ENCODE data around the gene TPK1. TPM values are rescaled to one million over a fixed set of nuclear protein-coding genes. Genes with fewer than 3 reads are reported as not detected.

Gene TPK1
- total RNA-seq, 2 experiments from 2014 or later: 15.5 to 15.8 TPM

DNA sequence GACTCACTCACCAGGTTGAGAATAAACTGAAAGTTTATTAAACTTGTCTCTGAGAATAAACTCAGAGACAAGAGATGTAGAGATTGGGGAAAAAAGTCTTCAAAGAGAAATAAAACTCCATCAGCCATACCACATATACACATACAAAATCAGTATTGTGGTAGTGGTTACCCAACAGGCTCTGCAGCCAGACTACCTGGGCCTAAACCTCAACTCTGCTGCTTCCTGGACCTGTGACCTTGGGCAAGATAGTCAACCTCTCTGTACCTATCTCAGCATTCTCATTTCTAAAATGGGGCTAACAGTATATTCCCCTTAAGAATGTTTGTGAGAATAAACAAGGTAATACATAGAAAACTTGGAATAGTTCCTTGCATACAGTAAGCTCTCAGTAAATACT, 15.3 kb downstream of the TPK1 start:
- intact Hi-C loops (cut with micrococcal nuclease): no loop called here

GRCh38 chr7:144819566-144819965, 16.3 kb downstream of the TPK1 start:
- intact Hi-C loops (cut with micrococcal nuclease): no loop called here
- H3K4me3 Mint-ChIP-seq: no peak overlapping the region
- ATAC-seq (no peak), DNase-seq (no peak)
- H3K4me1 Mint-ChIP-seq (ENCODE audit: low read depth): peaks cover 75% of the 10 kb centered on the region
- TF ChIP-seq, protein P1, sequence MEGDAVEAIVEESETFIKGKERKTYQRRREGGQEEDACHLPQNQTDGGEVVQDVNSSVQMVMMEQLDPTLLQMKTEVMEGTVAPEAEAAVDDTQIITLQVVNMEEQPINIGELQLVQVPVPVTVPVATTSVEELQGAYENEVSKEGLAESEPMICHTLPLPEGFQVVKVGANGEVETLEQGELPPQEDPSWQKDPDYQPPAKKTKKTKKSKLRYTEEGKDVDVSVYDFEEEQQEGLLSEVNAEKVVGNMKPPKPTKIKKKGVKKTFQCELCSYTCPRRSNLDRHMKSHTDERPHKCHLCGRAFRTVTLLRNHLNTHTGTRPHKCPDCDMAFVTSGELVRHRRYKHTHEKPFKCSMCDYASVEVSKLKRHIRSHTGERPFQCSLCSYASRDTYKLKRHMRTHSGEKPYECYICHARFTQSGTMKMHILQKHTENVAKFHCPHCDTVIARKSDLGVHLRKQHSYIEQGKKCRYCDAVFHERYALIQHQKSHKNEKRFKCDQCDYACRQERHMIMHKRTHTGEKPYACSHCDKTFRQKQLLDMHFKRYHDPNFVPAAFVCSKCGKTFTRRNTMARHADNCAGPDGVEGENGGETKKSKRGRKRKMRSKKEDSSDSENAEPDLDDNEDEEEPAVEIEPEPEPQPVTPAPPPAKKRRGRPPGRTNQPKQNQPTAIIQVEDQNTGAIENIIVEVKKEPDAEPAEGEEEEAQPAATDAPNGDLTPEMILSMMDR (IDR thresholded peaks at IDR 0.05): no peak
- H3K27ac Mint-ChIP-seq: peak overlapping the region; percentile 86
- ChIA-PET CTCF (interaction anchor here (0.9 to 1.9 kb wide), 2 partner anchors 16 to 34 kb away, joined by 3 to 5 read pairs; partner anchors contain the start of gene TPK1), POLR2A (interaction anchor here (4.2 kb wide), 1 partner anchor 16 kb away, joined by 34 read pairs; the partner anchor contains the start of gene TPK1)
- H3K9me3 Mint-ChIP-seq: peaks cover 4% of the 10 kb centered on the region
- peaks cover 28% of the 10 kb centered on the region for H3K36me3 Mint-ChIP-seq (ENCODE audit: low read depth)
- H3K27me3 Mint-ChIP-seq: no peaks in the 10 kb centered on the region

More for the DNA sequence above, 15.3 kb downstream of the TPK1 start:
- H3K27ac Mint-ChIP-seq: peak overlapping the region; percentile 86
- DNase-seq (peak; percentile 38), ATAC-seq (peak; percentile 40)
- peaks cover 4% of the 10 kb centered on the region for H3K9me3 Mint-ChIP-seq
- H3K4me1 Mint-ChIP-seq (ENCODE audit: low read depth): peaks cover 79% of the 10 kb centered on the region
- H3K27me3 Mint-ChIP-seq: no peaks in the 10 kb centered on the region
- CTCF ChIA-PET: interaction anchor here (3.3 kb wide), 1 partner anchor 15 kb away, joined by 20 read pairs; the partner anchor contains the start of gene TPK1
- TF ChIP-seq, protein P1 (IDR thresholded peaks at IDR 0.05): no peak
- peaks cover 26% of the 10 kb centered on the region for H3K36me3 Mint-ChIP-seq (ENCODE audit: low read depth)
- POLR2A ChIA-PET: interaction anchor here (5.1 kb wide), 1 partner anchor 14 kb away, joined by 71 read pairs; the partner anchor contains the start of gene TPK1
- H3K4me3 Mint-ChIP-seq: peak overlapping the region; percentile 19

- DNase-seq (peak; percentile 67), ATAC-seq (peak; percentile 69)
- H3K4me3 Mint-ChIP-seq: no peak overlapping the region
- H3K27ac Mint-ChIP-seq: peak overlapping the region; percentile 86
- intact Hi-C loops (cut with micrococcal nuclease): no loop called here
- ChIA-PET CTCF (interaction anchor here (0.9 to 1.9 kb wide), 3 partner anchors 16 to 33 kb away, joined by 3 to 5 read pairs (median 4); partner anchors contain the start of gene TPK1), POLR2A (interaction anchor here (0.8 to 4.2 kb wide), 2 partner anchors 12 to 17 kb away, joined by 3 to 34 read pairs; partner anchors contain the start of gene TPK1)
- TF ChIP-seq, protein P1 (IDR thresholded peaks at IDR 0.05): no peak
- no peaks in the 10 kb centered on the region for H3K27me3 Mint-ChIP-seq
- H3K4me1 Mint-ChIP-seq (ENCODE audit: low read depth): peaks cover 73% of the 10 kb centered on the region
- peaks cover 4% of the 10 kb centered on the region for H3K9me3 Mint-ChIP-seq
- H3K36me3 Mint-ChIP-seq (ENCODE audit: low read depth): peaks cover 30% of the 10 kb centered on the region
These were observed 17.3 kb downstream of the TPK1 start for GRCh38 chr7:144818511-144818910.

GRCh38 chr7:144817001-144817400, 18.9 kb downstream of the TPK1 start:
- H3K9me3 Mint-ChIP-seq: peaks cover 4% of the 10 kb centered on the region
- H3K4me1 Mint-ChIP-seq (ENCODE audit: low read depth): peaks cover 70% of the 10 kb centered on the region
- H3K4me3 Mint-ChIP-seq: no peak overlapping the region
- no peak for ATAC-seq
- ChIA-PET POLR2A (interaction anchor here (0.7 to 4.2 kb wide), 2 partner anchors 19 to 107 kb away, joined by 3 to 34 read pairs; partner anchors contain the start of gene TPK1), CTCF (interaction anchor here (1.2 kb wide), 1 partner anchor 18 kb away, joined by 4 read pairs; no protein-coding TSS in a partner anchor)
- TF ChIP-seq, protein P1 (IDR thresholded peaks at IDR 0.05): no peak
- H3K27ac Mint-ChIP-seq: peak overlapping the region; percentile 22
- DNase-seq: no peak
- H3K27me3 Mint-ChIP-seq: no peaks in the 10 kb centered on the region
- peaks cover 30% of the 10 kb centered on the region for H3K36me3 Mint-ChIP-seq (ENCODE audit: low read depth)
- intact Hi-C loops (cut with micrococcal nuclease): no loop called here

- Mint-ChIP-seq H3K9me3 (peaks cover 4% of the 10 kb centered on the region), H3K36me3 (ENCODE audit: low read depth) (peaks cover 27% of the 10 kb centered on the region), H3K4me3 (no peak overlapping the region), H3K27ac (peak overlapping the region; percentile 17), H3K4me1 (ENCODE audit: low read depth) (peaks cover 62% of the 10 kb centered on the region), H3K27me3 (no peaks in the 10 kb centered on the region)
- no peak for DNase-seq
- ATAC-seq: no peak
- intact Hi-C loops (cut with micrococcal nuclease): no loop called here
- TF ChIP-seq, protein P1 (IDR thresholded peaks at IDR 0.05): no peak
- ChIA-PET CTCF (no interaction called here), POLR2A (no interaction called here)
These were observed 21.6 kb downstream of the TPK1 start for GRCh38 chr7:144814299-144814698.
